H1 (cell line): ENCODE measurements around the gene NEURL1.

Experiments used
- ATF2 ChIP-seq: IDR thresholded peaks from 2 replicates; pipeline ENCODE4 v1.6.1; 2012; ENCODE audit warnings: low read length, inconsistent platforms
- CTCF ChIP-seq, 3 experiments: IDR thresholded peaks; 1 replicate in 2 of 3; 2 replicates in 1 of 3; pipeline versions ENCODE4 v1.5.1 to v1.6.1; 2011; ENCODE audit warnings: low read length in 3 of 3, mild to moderate bottlenecking in 3 of 3, inconsistent platforms in 2 of 3, low read depth in 1 of 3, moderate library complexity in 1 of 3; ENCODE audit not compliant: insufficient read depth in 1 of 3; ENCODE audit errors: control extremely low read depth in 1 of 3
- EGR1 ChIP-seq: IDR thresholded peaks from 2 replicates; pipeline ENCODE4 v1.6.1; 2011; ENCODE audit warnings: low read depth, low read length, borderline replicate concordance
- EZH2 ChIP-seq: fragments of 200-600 bp; sonication (generic); IDR thresholded peaks from 2 replicates; pipeline ENCODE4 v1.7.1; 2012; ENCODE audit warnings: low read depth, mild to moderate bottlenecking, moderate library complexity, low read length, inconsistent platforms; ENCODE audit not compliant: severe bottlenecking
- POLR2A ChIP-seq, 2 experiments: IDR thresholded peaks; 1 replicate in 1 of 2; 2 replicates in 1 of 2; pipeline ENCODE4 v1.6.1; 2011; ENCODE audit warnings: low read depth in 2 of 2, low read length in 2 of 2, mild to moderate bottlenecking in 2 of 2; ENCODE audit errors: control extremely low read depth in 1 of 2
- POLR2AphosphoS5 ChIP-seq: IDR thresholded peaks from 2 replicates; pipeline ENCODE4 v1.6.1; 2011; ENCODE audit warnings: low read depth, low read length
- SIRT6 ChIP-seq: IDR thresholded peaks from one replicate; pipeline ENCODE4 v1.7.1; 2012; ENCODE audit warnings: low read length, inconsistent platforms
- SRF ChIP-seq: IDR thresholded peaks from 2 replicates; pipeline ENCODE4 v1.6.1; 2011; ENCODE audit warnings: mild to moderate bottlenecking, low read depth, low read length, moderate library complexity
- ZNF274 ChIP-seq: IDR thresholded peaks from 2 replicates; pipeline ENCODE4 v1.7.0; 2012; ENCODE audit warnings: low read length, borderline replicate concordance; ENCODE audit errors: extremely low read depth
- TF ChIP-seq, protein P1 (sequence below): IDR thresholded peaks from 2 replicates; pipeline ENCODE4 v1.6.1; 2012; ENCODE audit warnings: inconsistent platforms

- no peak for TF ChIP-seq POLR2AphosphoS5
- TF ChIP-seq ZNF274 = no peak
- TF ChIP-seq SIRT6 = no peak
- no peak for TF ChIP-seq CTCF (IDR thresholded peaks at IDR 0.05; ENCODE audit: control extremely low read depth in 1 of 3, insufficient read depth in 1 of 3, low read depth in 1 of 3, low read length in 3 of 3)
- no peak for TF ChIP-seq SRF
- no peak for TF ChIP-seq POLR2A (IDR thresholded peaks at IDR 0.05; ENCODE audit: control extremely low read depth in 1 of 2, low read depth in 2 of 2, low read length in 2 of 2)
- no peak for TF ChIP-seq ATF2
- TF ChIP-seq, protein P1, sequence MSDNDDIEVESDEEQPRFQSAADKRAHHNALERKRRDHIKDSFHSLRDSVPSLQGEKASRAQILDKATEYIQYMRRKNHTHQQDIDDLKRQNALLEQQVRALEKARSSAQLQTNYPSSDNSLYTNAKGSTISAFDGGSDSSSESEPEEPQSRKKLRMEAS = no peak
- TF ChIP-seq EZH2 = peak; percentile 15
- no peak for TF ChIP-seq EGR1
These were observed 41.5 kb upstream of the NEURL1 start, which contains the start of gene CALHM2 for GRCh38 chr10:103451831-103452505.
